ENCODE results near the gene PPP1R1B.

Gene PPP1R1B

DNA sequence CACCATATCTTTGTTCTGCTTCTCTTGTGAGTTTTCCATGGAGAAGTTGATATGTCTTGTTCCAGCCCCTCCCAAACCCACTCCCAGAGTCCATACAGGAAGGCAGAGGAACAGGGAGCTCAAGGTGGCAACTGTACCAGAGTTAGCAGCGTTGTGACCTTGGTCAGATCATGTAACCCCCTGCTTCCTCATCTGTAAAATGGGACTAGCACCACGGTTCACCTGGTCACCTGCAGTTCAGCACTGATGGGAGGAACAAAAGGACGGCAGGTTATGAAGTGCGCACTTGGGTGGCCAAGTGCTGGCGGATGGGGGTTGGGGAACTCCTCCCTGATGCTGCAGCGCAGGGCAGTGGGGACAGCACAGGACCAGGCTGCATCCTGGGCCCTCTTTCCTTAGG, 11.3 kb upstream of the PPP1R1B start:
- DNase-seq (ENCODE audit: low spot score), result no peak

GRCh38 chr17:39617100-39617445, 9.7 kb upstream of the PPP1R1B start:
- DNase-seq (ENCODE audit: low spot score), result no peak

DNA sequence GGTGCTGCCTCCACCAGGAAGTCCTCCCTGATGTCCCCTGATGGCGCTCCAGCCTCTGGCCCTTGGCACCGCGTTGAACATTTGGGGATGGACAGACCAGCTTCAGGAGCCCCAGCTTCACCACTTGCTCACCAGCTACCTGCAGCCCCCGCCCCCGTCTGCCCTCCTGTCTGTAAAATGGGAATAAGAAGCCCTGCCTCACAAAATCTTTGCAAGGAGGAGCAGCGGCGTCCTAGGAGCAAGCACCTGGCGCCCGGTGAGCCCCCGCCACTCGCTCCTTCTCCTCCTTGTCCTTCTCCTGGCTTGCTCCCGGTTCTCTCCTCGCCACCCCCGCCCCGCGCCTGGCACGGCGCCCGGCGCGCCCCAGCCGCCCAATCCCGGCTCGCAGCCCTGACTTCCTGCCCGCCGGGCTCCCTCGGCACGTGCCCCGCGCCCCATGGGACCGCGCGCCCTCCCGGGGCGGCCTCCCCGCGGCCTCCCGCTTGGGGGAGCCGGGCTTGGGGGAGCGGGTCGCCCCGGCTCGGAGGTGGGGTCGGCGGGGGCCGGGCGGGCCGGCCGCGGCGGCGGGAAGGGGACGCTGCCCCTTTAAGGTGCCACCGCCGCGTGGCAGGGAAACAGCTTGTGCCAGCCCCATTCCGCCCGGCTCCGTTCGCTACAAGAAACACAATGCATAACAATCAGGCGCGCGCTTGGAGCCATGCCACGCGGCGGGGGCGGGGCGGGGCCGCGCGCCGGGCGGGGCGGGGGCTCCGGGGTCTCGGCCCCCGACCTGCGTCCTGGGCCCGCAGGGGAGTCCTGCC, 9.1 kb upstream of the PPP1R1B start:
- DNase-seq (ENCODE audit: low spot score), result peak; percentile 89

GRCh38 chr17:39618246-39618913, 8.4 kb upstream of the PPP1R1B start:
- DNase-seq (ENCODE audit: low spot score), result peak; percentile 55

- DNase-seq (ENCODE audit: low spot score), result no peak
Measured at GRCh38 chr17:39618956-39619785, 7.6 kb upstream of the PPP1R1B start.

DNA sequence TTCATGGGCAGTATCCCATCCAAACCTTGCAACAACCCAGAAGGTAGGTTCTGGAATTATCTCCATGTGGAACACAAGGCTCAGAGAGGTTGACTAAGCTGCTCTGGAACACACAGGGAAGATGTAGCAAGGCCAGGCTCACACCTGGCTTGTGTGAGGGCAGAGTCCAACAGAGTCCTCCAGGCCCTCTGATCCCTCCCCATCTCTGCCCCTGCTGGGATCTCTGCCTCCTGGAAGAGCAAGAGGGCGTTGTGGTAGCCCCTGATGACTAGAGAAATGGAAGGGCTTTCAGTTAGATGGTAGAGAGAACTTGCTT, 7.0 kb upstream of the PPP1R1B start:
- DNase-seq (ENCODE audit: low spot score), result no peak

GRCh38 chr17:39621523-39622379, 5.0 kb upstream of the PPP1R1B start:
- DNase-seq (ENCODE audit: low spot score), result peak; percentile 92

DNA sequence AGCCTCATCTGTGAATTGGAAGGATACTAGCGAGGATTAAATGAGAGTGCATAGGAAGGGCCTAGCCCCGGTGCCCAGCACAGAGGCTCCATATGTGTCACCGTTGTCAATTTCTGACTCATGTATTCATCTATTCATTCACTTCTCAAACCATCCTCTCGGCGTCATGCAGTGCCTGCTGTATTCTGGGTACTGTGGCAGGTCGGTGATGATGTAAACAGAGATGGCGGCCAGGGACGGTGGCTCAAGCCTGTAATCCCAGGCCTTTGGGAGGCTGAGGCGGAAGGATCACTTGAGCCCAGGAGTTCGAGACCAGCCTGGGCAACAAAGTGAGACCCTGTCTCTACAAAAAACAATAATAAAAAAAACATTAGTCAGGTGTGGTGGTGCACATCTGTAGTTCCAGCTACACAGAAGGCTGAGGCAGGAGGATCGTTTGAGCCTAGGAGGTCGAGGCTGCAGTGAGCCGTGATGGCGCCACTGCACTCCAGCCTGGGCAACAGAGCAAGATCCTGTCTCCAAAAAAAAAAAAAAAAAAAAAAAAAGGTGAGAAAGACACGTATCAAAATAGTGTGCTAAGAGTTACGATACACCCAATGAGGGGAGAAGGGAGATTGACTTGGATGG, 4.3 kb upstream of the PPP1R1B start:
- no peak for DNase-seq (ENCODE audit: low spot score)

- DNase-seq (ENCODE audit: low spot score), result peak; percentile 90
Measured at GRCh38 chr17:39623356-39623950, 3.3 kb upstream of the PPP1R1B start.

DNA sequence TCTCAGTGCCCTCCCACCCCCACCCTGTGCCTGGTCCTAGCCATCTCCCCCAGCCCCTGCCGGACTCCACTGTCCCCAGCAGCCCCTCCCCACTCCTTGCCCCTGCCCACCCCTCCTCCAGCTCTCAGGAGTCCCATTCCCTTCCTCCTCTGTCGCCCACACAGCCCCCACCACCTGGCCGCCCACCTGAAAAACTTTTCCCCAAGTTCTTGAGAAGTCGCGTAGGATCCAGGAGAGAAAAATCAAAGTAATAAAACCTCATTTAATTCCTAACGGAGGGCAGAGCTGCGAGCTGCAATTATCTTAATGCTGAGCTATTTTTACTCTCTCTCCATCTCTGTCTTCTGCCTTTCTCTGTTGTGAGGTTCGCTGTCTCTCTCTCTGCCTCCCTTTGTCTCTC, 2.4 kb upstream of the PPP1R1B start:
- DNase-seq (ENCODE audit: low spot score), result no peak

GRCh38 chr17:39625198-39625785, 1.5 kb upstream of the PPP1R1B start:
- DNase-seq (ENCODE audit: low spot score), result no peak

DNA sequence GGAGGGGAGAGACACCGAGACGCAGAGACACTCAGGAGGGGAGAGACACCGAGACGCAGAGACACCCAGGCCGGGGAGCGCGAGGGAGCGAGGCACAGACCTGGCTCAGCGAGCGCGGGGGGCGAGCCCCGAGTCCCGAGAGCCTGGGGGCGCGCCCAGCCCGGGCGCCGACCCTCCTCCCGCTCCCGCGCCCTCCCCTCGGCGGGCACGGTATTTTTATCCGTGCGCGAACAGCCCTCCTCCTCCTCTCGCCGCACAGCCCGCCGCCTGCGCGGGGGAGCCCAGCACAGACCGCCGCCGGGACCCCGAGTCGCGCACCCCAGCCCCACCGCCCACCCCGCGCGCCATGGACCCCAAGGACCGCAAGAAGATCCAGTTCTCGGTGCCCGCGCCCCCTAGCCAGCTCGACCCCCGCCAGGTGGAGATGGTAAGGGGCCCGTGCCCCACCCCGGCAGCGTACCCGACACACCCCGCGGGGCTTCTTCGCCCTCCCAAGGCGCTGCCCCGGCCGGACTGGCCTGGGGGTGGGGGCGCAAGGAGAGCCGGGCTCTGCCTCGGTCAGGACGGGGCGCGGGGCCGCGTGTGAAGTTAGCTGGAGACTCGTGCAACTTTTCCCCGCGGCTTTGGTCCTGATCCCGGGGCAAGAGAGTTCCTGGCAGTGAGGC, 427 bp downstream of the PPP1R1B start:
- DNase-seq (ENCODE audit: low spot score), result no peak

DNA sequence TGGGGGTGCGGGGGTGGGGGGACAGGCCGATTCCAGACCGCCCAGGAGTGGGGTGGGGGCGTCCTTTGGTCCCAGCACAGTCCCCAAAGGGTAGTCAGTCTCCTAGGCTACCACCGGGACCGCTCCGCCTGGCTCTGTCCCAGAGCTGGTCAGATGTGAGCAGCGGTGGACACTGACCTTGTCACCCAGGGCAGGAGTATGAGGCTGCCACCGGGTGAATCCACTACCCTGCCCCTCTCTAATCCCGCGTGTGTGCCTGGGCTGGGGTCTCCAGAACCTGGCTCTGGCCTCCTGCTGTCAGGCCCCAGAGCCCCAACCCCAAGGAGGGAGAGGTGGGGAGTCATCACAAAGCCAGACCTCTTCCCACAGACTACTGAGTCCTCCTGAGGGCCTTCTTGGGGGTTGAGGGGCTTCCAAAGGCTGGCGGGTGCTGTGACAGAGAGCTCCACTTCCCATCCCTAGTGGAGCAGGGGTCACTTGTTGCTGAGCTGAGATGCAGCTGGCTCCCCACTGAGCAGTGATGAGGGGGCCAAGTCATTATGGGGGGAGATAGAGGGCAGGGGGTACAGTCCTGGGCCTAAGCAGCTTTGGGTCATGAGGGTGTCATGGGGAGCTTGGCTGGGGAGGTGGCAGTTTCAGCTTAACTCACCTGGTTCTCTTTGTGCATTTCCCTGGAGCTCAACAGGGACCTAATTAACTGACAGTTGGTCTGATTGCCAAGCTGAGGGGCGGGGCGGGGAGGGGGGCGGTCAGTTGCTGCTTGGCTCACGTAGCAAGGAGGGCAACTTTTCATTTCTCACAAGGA, 1.2 kb downstream of the PPP1R1B start:
- no peak for DNase-seq (ENCODE audit: low spot score)

GRCh38 chr17:39628655-39629493, 2.1 kb downstream of the PPP1R1B start:
- no peak for DNase-seq (ENCODE audit: low spot score)

DNA sequence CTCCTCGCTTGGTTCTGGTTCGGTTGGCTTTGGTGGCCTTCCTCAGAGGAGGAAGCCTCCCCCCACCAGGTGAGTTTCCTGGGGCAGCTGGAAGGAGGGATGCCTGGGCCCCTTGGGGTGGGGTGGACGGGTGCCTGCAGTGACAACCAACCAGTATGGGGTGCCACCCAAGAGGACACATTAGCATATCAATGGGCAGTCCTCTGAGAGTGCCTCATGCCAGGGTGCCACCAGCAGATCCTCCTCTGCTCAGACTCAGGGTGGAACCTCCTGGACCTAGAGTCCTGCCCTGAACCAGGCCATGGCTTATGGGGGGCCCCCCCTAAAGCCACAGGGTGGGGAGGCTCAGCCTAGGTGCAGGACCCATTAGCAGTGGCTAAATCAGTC, 2.7 kb downstream of the PPP1R1B start:
- DNase-seq (ENCODE audit: low spot score), result no peak

GRCh38 chr17:39629898-39630297, 3.1 kb downstream of the PPP1R1B start:
- DNase-seq (ENCODE audit: low spot score), result no peak

DNA sequence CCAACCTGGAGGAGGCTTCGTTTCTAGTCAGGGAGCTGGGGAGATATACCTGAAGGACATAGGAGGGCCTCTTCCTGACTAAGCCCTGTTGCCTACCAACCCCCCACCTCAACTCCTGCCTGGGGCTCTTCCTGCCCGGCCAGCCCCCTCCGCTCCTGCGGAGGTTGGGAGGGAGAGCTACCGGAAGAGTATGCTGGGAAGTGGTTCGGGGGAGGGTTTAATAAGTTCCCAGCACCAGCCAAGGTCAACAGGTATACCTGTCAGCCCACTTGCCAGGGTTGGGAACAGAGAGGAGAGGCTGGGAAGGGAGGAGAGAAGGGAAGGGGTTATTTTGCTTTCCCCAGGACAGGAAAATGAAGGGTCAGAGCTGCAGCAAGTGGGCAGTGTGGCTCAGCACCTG, 4.7 kb downstream of the PPP1R1B start:
- DNase-seq (ENCODE audit: low spot score), result no peak

DNA sequence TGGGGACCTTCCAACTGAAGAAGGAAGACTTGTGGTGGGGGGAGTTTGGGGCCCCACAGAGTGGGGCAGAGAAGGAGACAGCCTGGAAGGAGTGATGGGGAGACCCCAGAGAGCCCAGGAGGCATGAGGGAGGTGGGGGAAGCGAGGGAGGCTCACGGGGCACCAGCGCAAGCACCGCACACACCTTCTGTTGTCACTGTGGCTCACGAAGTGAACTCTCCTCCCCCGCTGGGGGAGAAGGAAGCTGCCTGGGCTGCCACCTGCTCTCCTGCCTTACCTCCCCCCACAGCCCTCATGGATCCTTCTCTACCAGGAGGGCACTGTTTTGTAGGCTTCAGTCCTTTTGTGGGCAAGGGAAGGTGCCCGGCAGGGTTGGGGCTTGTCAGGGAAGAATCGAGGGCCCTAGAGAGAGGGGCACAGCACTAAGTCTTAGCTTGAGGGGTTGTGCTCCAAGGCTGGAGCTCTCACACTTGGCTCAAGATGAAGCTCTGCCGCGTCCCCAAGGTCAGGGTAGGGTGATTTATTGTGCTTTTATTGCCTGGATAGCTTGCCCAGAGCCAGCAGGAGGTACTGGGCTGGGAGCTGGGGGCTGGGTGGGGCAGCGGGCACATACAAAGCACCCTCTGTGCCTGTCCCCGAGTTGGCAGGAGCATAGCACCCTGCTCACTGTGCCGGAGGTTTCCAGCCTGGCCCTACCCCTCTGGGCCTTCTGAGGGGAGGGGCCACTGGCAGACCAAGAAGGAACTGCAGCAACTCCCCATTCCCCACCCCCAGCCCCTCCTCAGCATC, 5.6 kb downstream of the PPP1R1B start:
- no peak for DNase-seq (ENCODE audit: low spot score)
